Activated T-cell treated with anti-CD3 and anti-CD28 coated beads, Interleukin-2, amount 50 U/mL, for 24 hours (primary cell): Measurements from ENCODE around the gene DYNLT2.
A peak's percentile ranks its signal among the peaks of the same experiment; 100 is the strongest.

Source experiments
- DNase-seq: peaks from one replicate; pipeline ENCODE4 v3.0.0-alpha.2; 2020
- H3K27ac Mint-ChIP-seq: 2 replicates; pipeline ENCODE4 v1.8.0; 2020; ENCODE audit warnings: mild to moderate bottlenecking, mixed read lengths
- H3K27me3 Mint-ChIP-seq: 2 replicates; pipeline ENCODE4 v1.8.0; 2020; ENCODE audit warnings: mixed read lengths
- H3K36me3 Mint-ChIP-seq: 2 replicates; pipeline ENCODE4 v1.8.0; 2020; ENCODE audit warnings: low read depth, mixed read lengths
- H3K4me1 Mint-ChIP-seq: 2 replicates; pipeline ENCODE4 v1.8.0; 2020; ENCODE audit warnings: low read depth, mixed read lengths
- H3K4me3 Mint-ChIP-seq: 2 replicates; pipeline ENCODE4 v1.8.0; 2020; ENCODE audit warnings: mild to moderate bottlenecking, moderate library complexity, mixed read lengths
- H3K9me3 Mint-ChIP-seq: 2 replicates; pipeline ENCODE4 v1.8.0; 2020; ENCODE audit warnings: mixed read lengths

The DYNLT2 gene

GRCh38 chr6:169751242-169752073, at the start of gene DYNLT2, which contains the start of gene ERMARD:
Gene DYNLT2, minus strand, starts transcription at chr6:169751572. Its CDS starts 114 bp downstream, at chr6:169751458.
Gene ERMARD, plus strand, starts transcription at chr6:169751622. Its CDS starts 36 bp downstream, at chr6:169751658.
- DNase-seq, result peak; percentile 98
- Mint-ChIP-seq H3K4me1 (peaks cover 33% of the 10 kb centered on the region), H3K4me3 (peak within 1 kb of the TSS; percentile 99), H3K36me3 (peaks cover 40% of the 10 kb centered on the region), H3K27ac (peak within 1 kb of the TSS; percentile 99), H3K27me3 (no peaks in the 10 kb centered on the region), H3K9me3 (no peaks in the 10 kb centered on the region)

GRCh38 chr6:169800668-169801395, 49.5 kb upstream of the DYNLT2 start:
- Mint-ChIP-seq H3K4me1 (peaks cover 37% of the 10 kb centered on the region), H3K9me3 (no peaks in the 10 kb centered on the region), H3K27ac (peak overlapping the region; percentile 42), H3K27me3 (peaks cover 44% of the 10 kb centered on the region), H3K36me3 (no peaks in the 10 kb centered on the region), H3K4me3 (no peak overlapping the region)
- DNase-seq, result peak; percentile 26

- Mint-ChIP-seq H3K9me3 (no peaks in the 10 kb centered on the region), H3K4me1 (peaks cover 31% of the 10 kb centered on the region), H3K36me3 (no peaks in the 10 kb centered on the region), H3K4me3 (no peak overlapping the region), H3K27me3 (peaks cover 38% of the 10 kb centered on the region), H3K27ac (no peak overlapping the region)
- no peak for DNase-seq
Observed at GRCh38 chr6:169800116-169800667, 48.8 kb upstream of the DYNLT2 start.

GRCh38 chr6:169799474-169799926, 48.1 kb upstream of the DYNLT2 start:
- H3K27ac Mint-ChIP-seq, result no peak overlapping the region
- peaks cover 37% of the 10 kb centered on the region for H3K27me3 Mint-ChIP-seq
- peaks cover 24% of the 10 kb centered on the region for H3K4me1 Mint-ChIP-seq
- no peak for DNase-seq
- no peaks in the 10 kb centered on the region for H3K9me3 Mint-ChIP-seq
- no peaks in the 10 kb centered on the region for H3K36me3 Mint-ChIP-seq
- no peak overlapping the region for H3K4me3 Mint-ChIP-seq

GRCh38 chr6:169798764-169799473, 47.5 kb upstream of the DYNLT2 start:
- no peaks in the 10 kb centered on the region for H3K9me3 Mint-ChIP-seq

GRCh38 chr6:169795196-169795595, 43.8 kb upstream of the DYNLT2 start:
- Mint-ChIP-seq H3K4me3 (no peak overlapping the region), H3K9me3 (no peaks in the 10 kb centered on the region), H3K36me3 (no peaks in the 10 kb centered on the region), H3K4me1 (peaks cover 10% of the 10 kb centered on the region), H3K27ac (no peak overlapping the region), H3K27me3 (peaks cover 55% of the 10 kb centered on the region)
- no peak for DNase-seq

More at GRCh38 chr6:169798764-169799473, 47.5 kb upstream of the DYNLT2 start:
- H3K4me1 Mint-ChIP-seq, result peaks cover 18% of the 10 kb centered on the region
- H3K36me3 Mint-ChIP-seq, result no peaks in the 10 kb centered on the region
- H3K27me3 Mint-ChIP-seq, result peaks cover 35% of the 10 kb centered on the region
- no peak for DNase-seq
- no peak overlapping the region for H3K4me3 Mint-ChIP-seq
- no peak overlapping the region for H3K27ac Mint-ChIP-seq

GRCh38 chr6:169794317-169795055, 43.1 kb upstream of the DYNLT2 start:
- Mint-ChIP-seq H3K4me3 (no peak overlapping the region), H3K36me3 (no peaks in the 10 kb centered on the region), H3K27me3 (peaks cover 57% of the 10 kb centered on the region), H3K4me1 (peaks cover 17% of the 10 kb centered on the region), H3K9me3 (no peaks in the 10 kb centered on the region), H3K27ac (no peak overlapping the region)
- DNase-seq, result no peak

GRCh38 chr6:169793408-169793807, 42.0 kb upstream of the DYNLT2 start:
- Mint-ChIP-seq H3K9me3 (no peaks in the 10 kb centered on the region), H3K27ac (no peak overlapping the region), H3K36me3 (no peaks in the 10 kb centered on the region), H3K27me3 (peaks cover 56% of the 10 kb centered on the region), H3K4me1 (peaks cover 17% of the 10 kb centered on the region), H3K4me3 (no peak overlapping the region)
- no peak for DNase-seq

- Mint-ChIP-seq H3K27ac (no peak overlapping the region), H3K4me3 (no peak overlapping the region), H3K4me1 (peaks cover 17% of the 10 kb centered on the region), H3K27me3 (peaks cover 50% of the 10 kb centered on the region), H3K36me3 (no peaks in the 10 kb centered on the region), H3K9me3 (no peaks in the 10 kb centered on the region)
- DNase-seq, result no peak
Observed at GRCh38 chr6:169792306-169793015, 41.1 kb upstream of the DYNLT2 start.

- H3K4me3 Mint-ChIP-seq, result no peak overlapping the region
Observed at GRCh38 chr6:169791721-169792131, 40.4 kb upstream of the DYNLT2 start.

GRCh38 chr6:169789944-169790927, 38.9 kb upstream of the DYNLT2 start:
- Mint-ChIP-seq H3K36me3 (no peaks in the 10 kb centered on the region), H3K27ac (peak overlapping the region; percentile 42), H3K4me3 (peak overlapping the region; percentile 75), H3K27me3 (peaks cover 50% of the 10 kb centered on the region), H3K4me1 (peaks cover 17% of the 10 kb centered on the region), H3K9me3 (no peaks in the 10 kb centered on the region)
- DNase-seq, result peak; percentile 85

More at GRCh38 chr6:169791721-169792131, 40.4 kb upstream of the DYNLT2 start:
- peaks cover 50% of the 10 kb centered on the region for H3K27me3 Mint-ChIP-seq
- no peak for DNase-seq
- no peak overlapping the region for H3K27ac Mint-ChIP-seq
- H3K9me3 Mint-ChIP-seq, result no peaks in the 10 kb centered on the region
- peaks cover 17% of the 10 kb centered on the region for H3K4me1 Mint-ChIP-seq
- no peaks in the 10 kb centered on the region for H3K36me3 Mint-ChIP-seq
